ENCODE results near the gene ACAP1. TPM values are rescaled to one million over a fixed set of nuclear protein-coding genes. Genes with fewer than 3 reads are reported as not detected.
A peak's percentile ranks its signal among the peaks of the same experiment; 100 is the strongest.

The ACAP1 gene
- total and polyA plus RNA-seq, 9 of the 15 experiments (the other 6 are each of a cell fraction or from before 2014, with no cell fraction given): 0.15 to 8.5 (median 2.4) TPM

DNA sequence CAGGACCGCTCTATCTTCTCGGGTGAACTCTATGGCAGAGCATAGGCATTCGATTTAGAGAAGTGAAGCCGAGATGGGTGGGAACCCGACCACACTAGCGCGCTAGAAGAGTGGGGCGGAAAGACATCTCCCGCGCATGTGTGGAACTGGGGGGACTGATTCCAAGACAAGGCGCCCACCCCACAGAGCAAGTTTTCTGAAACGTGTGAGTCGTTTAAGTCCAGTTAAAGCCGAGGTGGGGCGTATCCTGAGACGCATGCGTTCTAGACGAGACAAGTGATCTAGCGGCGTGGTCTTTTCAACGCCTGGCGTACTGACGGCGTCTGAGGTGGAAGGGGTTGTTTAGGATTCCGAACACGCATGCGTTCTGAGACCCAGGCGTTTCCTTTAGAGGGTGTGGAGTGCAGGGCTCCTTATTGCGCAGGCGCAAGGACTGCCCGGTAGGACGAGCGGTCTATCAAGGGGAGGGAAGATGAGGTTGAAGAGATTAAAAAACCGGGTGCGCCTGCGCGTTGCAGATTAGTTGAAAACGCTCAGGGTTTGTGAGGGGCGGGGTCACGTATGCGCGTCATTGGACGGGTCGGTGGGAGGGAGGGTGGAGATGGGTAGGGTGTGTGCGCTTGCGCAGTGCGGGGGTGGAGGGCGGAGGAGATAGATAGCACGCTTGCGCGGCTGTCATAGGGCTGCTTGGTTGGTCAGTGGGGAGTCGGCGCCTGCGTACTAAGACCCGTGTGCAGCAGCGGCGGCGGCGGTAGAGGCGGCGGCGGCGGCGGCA, 29.2 kb upstream of the ACAP1 start, which contains the start of gene EIF5A (continued):
- TF ChIP-seq ZNF133 (CRISPR knock-in tag; IDR thresholded peaks at IDR 0.05) (no peak), EHMT2 (IDR thresholded peaks at IDR 0.05) (no peak), MECOM (CRISPR knock-in tag; IDR thresholded peaks at IDR 0.05) (no peak), ZNF212 (CRISPR knock-in tag; IDR thresholded peaks at IDR 0.05) (no peak), BRD4 (IDR thresholded peaks at IDR 0.05) (no peak), CCNT2 (IDR thresholded peaks at IDR 0.05; ENCODE audit: borderline replicate concordance, extremely low read depth, insufficient read length, low read depth, low read length) (no peak), PHB (CRISPR knock-in tag; IDR thresholded peaks at IDR 0.05) (no peak), ZNF384 (IDR thresholded peaks at IDR 0.05; ENCODE audit: low read depth, low read length) (no peak), TCF3 (CRISPR knock-in tag; IDR thresholded peaks at IDR 0.05) (0 out of 2 replicates have a peak, but pooled peaks have one; percentile 8), ARHGAP35 (IDR thresholded peaks at IDR 0.05; ENCODE audit: partially characterized antibody) (no peak), NCOA6 (IDR thresholded peaks at IDR 0.05) (no peak), SIX5 (IDR thresholded peaks at IDR 0.05; ENCODE audit: borderline replicate concordance in 1 of 2, insufficient read depth in 1 of 2, low read depth in 1 of 2, low read length in 2 of 2) (no peak), ZNF583 (CRISPR knock-in tag; IDR thresholded peaks at IDR 0.05) (no peak), C11orf30 (IDR thresholded peaks at IDR 0.05; ENCODE audit: low read depth) (peak; percentile 36; the same call in 1 of the 2 replicates), TEAD2 (tag; IDR thresholded peaks at IDR 0.05) (no peak), RBM14 (IDR thresholded peaks at IDR 0.05; ENCODE audit: borderline replicate concordance, insufficient read depth, low read depth, low read length) (no peak), IRF2 (CRISPR knock-in tag; IDR thresholded peaks at IDR 0.05) (no peak), SMC3 (conservative IDR thresholded peaks at IDR 0.05; ENCODE audit: insufficient read depth, low read depth, low read length) (no peak), MCM7 (IDR thresholded peaks at IDR 0.05) (no peak)
- TF ChIP-seq, protein P1, sequence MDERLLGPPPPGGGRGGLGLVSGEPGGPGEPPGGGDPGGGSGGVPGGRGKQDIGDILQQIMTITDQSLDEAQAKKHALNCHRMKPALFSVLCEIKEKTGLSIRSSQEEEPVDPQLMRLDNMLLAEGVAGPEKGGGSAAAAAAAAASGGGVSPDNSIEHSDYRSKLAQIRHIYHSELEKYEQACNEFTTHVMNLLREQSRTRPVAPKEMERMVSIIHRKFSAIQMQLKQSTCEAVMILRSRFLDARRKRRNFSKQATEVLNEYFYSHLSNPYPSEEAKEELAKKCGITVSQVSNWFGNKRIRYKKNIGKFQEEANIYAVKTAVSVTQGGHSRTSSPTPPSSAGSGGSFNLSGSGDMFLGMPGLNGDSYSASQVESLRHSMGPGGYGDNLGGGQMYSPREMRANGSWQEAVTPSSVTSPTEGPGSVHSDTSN (CRISPR knock-in tag; IDR thresholded peaks at IDR 0.05; ENCODE audit: low read depth): no peak
- TF ChIP-seq, protein P1 (tag; conservative IDR thresholded peaks at IDR 0.05; ENCODE audit: low read depth): no peak
- TF ChIP-seq, protein P2, sequence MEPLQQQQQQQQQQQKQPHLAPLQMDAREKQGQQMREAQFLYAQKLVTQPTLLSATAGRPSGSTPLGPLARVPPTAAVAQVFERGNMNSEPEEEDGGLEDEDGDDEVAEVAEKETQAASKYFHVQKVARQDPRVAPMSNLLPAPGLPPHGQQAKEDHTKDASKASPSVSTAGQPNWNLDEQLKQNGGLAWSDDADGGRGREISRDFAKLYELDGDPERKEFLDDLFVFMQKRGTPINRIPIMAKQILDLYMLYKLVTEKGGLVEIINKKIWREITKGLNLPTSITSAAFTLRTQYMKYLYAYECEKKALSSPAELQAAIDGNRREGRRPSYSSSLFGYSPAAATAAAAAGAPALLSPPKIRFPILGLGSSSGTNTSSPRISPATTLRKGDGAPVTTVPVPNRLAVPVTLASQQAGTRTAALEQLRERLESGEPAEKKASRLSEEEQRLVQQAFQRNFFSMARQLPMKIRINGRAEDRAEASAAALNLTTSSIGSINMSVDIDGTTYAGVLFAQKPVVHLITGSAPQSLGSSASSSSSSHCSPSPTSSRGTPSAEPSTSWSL (CRISPR knock-in tag; IDR thresholded peaks at IDR 0.05; ENCODE audit: borderline replicate concordance): no peak
- TF ChIP-seq, protein P3, sequence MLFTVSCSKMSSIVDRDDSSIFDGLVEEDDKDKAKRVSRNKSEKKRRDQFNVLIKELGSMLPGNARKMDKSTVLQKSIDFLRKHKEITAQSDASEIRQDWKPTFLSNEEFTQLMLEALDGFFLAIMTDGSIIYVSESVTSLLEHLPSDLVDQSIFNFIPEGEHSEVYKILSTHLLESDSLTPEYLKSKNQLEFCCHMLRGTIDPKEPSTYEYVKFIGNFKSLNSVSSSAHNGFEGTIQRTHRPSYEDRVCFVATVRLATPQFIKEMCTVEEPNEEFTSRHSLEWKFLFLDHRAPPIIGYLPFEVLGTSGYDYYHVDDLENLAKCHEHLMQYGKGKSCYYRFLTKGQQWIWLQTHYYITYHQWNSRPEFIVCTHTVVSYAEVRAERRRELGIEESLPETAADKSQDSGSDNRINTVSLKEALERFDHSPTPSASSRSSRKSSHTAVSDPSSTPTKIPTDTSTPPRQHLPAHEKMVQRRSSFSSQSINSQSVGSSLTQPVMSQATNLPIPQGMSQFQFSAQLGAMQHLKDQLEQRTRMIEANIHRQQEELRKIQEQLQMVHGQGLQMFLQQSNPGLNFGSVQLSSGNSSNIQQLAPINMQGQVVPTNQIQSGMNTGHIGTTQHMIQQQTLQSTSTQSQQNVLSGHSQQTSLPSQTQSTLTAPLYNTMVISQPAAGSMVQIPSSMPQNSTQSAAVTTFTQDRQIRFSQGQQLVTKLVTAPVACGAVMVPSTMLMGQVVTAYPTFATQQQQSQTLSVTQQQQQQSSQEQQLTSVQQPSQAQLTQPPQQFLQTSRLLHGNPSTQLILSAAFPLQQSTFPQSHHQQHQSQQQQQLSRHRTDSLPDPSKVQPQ (CRISPR knock-in tag; IDR thresholded peaks at IDR 0.05; ENCODE audit: borderline replicate concordance): no peak

Measured in K562 (cell line).